ENCODE measurements around the gene SH3BP4. TPM values are rescaled to one million over a fixed set of nuclear protein-coding genes. Genes with fewer than 3 reads are reported as not detected.

Gene SH3BP4
- total and polyA plus RNA-seq, 2 of the 13 experiments (the other 11 are each of a cell fraction or from before 2014, with no cell fraction given) = 34.6 to 99.1 TPM

DNA sequence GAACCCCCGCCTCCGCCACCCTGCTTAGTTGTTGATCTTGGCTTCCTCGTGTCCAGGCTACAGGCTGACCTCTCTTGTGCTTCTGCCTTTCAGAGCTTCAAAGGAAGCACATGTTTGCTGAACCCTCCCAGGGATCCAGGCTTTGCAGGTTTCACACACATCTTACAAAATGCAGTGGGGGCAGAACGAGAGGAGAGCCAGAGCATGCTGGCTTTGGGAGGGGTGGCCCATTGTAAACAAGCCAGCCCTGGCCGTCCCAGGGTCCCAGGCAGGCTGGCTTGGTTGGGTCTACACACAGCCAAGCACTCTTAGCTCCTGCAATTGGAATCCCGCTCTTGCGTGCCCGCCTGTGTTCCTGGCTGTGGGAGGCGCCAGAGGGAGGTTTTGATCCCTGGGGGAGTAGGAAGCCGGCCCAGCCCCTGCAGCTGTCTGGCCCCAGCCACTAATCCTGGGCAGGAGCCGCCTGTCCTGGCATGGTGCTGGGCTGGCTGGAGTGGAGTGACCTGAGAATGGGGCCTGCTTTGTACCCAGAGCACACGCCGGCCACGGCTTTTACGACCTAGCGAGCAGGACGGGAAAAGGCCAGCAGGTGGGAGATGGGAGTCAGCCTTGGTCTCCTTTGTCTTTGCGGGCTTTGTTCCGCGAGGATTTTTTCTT is 53.9 kb downstream of the SH3BP4 start (continued):
- TF ChIP-seq, protein P1, sequence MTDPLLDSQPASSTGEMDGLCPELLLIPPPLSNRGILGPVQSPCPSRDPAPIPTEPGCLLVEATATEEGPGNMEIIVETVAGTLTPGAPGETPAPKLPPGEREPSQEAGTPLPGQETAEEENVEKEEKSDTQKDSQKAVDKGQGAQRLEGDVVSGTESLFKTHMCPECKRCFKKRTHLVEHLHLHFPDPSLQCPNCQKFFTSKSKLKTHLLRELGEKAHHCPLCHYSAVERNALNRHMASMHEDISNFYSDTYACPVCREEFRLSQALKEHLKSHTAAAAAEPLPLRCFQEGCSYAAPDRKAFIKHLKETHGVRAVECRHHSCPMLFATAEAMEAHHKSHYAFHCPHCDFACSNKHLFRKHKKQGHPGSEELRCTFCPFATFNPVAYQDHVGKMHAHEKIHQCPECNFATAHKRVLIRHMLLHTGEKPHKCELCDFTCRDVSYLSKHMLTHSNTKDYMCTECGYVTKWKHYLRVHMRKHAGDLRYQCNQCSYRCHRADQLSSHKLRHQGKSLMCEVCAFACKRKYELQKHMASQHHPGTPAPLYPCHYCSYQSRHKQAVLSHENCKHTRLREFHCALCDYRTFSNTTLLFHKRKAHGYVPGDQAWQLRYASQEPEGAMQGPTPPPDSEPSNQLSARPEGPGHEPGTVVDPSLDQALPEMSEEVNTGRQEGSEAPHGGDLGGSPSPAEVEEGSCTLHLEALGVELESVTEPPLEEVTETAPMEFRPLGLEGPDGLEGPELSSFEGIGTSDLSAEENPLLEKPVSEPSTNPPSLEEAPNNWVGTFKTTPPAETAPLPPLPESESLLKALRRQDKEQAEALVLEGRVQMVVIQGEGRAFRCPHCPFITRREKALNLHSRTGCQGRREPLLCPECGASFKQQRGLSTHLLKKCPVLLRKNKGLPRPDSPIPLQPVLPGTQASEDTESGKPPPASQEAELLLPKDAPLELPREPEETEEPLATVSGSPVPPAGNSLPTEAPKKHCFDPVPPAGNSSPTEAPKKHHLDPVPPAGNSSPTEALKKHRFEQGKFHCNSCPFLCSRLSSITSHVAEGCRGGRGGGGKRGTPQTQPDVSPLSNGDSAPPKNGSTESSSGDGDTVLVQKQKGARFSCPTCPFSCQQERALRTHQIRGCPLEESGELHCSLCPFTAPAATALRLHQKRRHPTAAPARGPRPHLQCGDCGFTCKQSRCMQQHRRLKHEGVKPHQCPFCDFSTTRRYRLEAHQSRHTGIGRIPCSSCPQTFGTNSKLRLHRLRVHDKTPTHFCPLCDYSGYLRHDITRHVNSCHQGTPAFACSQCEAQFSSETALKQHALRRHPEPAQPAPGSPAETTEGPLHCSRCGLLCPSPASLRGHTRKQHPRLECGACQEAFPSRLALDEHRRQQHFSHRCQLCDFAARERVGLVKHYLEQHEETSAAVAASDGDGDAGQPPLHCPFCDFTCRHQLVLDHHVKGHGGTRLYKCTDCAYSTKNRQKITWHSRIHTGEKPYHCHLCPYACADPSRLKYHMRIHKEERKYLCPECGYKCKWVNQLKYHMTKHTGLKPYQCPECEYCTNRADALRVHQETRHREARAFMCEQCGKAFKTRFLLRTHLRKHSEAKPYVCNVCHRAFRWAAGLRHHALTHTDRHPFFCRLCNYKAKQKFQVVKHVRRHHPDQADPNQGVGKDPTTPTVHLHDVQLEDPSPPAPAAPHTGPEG (CRISPR knock-in tag; IDR thresholded peaks at IDR 0.05) = peak; percentile 87
- TF ChIP-seq YEATS4 (CRISPR knock-in tag; IDR thresholded peaks at IDR 0.05; ENCODE audit: borderline replicate concordance) = peak; percentile 74; the same call in 1 of the 2 replicates
- no peak for TF ChIP-seq NFRKB (IDR thresholded peaks at IDR 0.05)
- TF ChIP-seq ZNF607 (CRISPR knock-in tag; IDR thresholded peaks at IDR 0.05; ENCODE audit: borderline replicate concordance) = peak; percentile 80
- TF ChIP-seq PAF1 (CRISPR knock-in tag; IDR thresholded peaks at IDR 0.05) = 0 out of 2 replicates have a peak, but pooled peaks have one; percentile 57
- TF ChIP-seq ZNF468 (CRISPR knock-in tag; IDR thresholded peaks at IDR 0.05) = no peak
- TF ChIP-seq PLRG1 (conservative IDR thresholded peaks at IDR 0.05) = no peak
- TF ChIP-seq ATF1 (CRISPR knock-in tag; IDR thresholded peaks at IDR 0.05) = no peak
- peak; percentile 82 for TF ChIP-seq KDM6A (CRISPR knock-in tag; IDR thresholded peaks at IDR 0.05; ENCODE audit: low read depth)
- TF ChIP-seq ZNF7 (CRISPR knock-in tag; IDR thresholded peaks at IDR 0.05) = peak; percentile 39; the same call in 1 of the 2 replicates
- TF ChIP-seq THAP9 (CRISPR knock-in tag; IDR thresholded peaks at IDR 0.05; ENCODE audit: borderline replicate concordance) = peak; percentile 82; the same call in 1 of the 2 replicates
- TF ChIP-seq KLF12 (CRISPR knock-in tag; IDR thresholded peaks at IDR 0.05; ENCODE audit: borderline replicate concordance) = no peak
- peak; percentile 90 for TF ChIP-seq SMAD3 (CRISPR knock-in tag; IDR thresholded peaks at IDR 0.05)
- TF ChIP-seq PRMT3 (CRISPR knock-in tag; IDR thresholded peaks at IDR 0.05; ENCODE audit: borderline replicate concordance, low read depth) = peak; percentile 98
- peak; percentile 80; the same call in 1 of the 2 replicates for TF ChIP-seq RBAK (CRISPR knock-in tag; IDR thresholded peaks at IDR 0.05)
- TF ChIP-seq TP53 (CRISPR knock-in tag; conservative IDR thresholded peaks at IDR 0.05) = peak; percentile 78; the same call in 1 of the 2 replicates
- TF ChIP-seq ZNF441 (CRISPR knock-in tag; IDR thresholded peaks at IDR 0.05; ENCODE audit: borderline replicate concordance) = peak; percentile 85
- peak; percentile 87; the same call in 1 of the 2 replicates for TF ChIP-seq ZNF772 (CRISPR knock-in tag; IDR thresholded peaks at IDR 0.05)
- TF ChIP-seq ZNF562 (CRISPR knock-in tag; IDR thresholded peaks at IDR 0.05; ENCODE audit: borderline replicate concordance) = no peak
- TF ChIP-seq ZNF34 (CRISPR knock-in tag; IDR thresholded peaks at IDR 0.05; ENCODE audit: borderline replicate concordance) = peak; percentile 89; the same call in 1 of the 2 replicates
- TF ChIP-seq, protein P2, sequence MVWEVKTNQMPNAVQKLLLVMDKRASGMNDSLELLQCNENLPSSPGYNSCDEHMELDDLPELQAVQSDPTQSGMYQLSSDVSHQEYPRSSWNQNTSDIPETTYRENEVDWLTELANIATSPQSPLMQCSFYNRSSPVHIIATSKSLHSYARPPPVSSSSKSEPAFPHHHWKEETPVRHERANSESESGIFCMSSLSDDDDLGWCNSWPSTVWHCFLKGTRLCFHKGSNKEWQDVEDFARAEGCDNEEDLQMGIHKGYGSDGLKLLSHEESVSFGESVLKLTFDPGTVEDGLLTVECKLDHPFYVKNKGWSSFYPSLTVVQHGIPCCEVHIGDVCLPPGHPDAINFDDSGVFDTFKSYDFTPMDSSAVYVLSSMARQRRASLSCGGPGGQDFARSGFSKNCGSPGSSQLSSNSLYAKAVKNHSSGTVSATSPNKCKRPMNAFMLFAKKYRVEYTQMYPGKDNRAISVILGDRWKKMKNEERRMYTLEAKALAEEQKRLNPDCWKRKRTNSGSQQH (CRISPR knock-in tag; IDR thresholded peaks at IDR 0.05; ENCODE audit: low read depth) = peak; percentile 66; the same call in 1 of the 2 replicates

Data from HepG2 (cell line).